Measurements from ENCODE around the gene HOXC11. TPM values are rescaled to one million over a fixed set of nuclear protein-coding genes. Genes with fewer than 3 reads are reported as not detected.

HOXC11 gene
- total and polyA plus RNA-seq, 2 experiments from 2014 or later, result not detected

DNA sequence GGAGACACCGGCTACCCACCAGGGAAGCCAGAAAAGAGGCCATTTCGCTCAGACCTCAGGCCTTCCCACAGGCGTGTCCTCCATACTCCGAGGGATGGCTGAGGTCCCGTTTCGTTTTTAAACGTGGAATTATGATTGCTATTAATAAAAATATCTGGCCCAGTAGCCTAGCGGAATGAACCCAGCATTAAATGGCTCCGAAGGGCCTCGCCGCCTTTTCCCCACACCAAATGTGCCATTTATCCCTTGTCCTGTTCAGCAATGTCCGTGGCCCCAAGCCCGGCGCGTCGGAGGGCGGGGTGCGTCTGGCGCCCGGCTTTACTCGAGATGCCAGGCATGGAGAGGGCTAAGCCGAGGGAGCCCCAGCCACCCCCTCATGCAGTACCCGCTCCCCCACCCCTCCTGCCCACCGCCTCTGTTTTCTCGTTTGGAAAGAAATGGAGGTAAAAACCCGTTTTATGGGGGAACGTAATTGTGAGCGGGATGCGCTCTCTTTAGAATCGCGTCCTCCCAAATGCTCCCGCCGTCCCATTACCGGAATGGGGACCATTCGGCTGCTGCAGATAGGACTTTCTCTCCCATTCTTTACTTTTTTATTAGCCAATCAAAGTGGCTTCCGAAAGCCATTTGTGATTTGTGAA, 41.6 kb downstream of the HOXC11 start:
- Mint-ChIP-seq H3K27ac (no peak overlapping the region), H3K9me3 (no peaks in the 10 kb centered on the region), H3K4me1 (peaks cover 37% of the 10 kb centered on the region), H3K27me3 (ENCODE audit: insufficient read depth, low read depth, poor library complexity) (peaks cover 98% of the 10 kb centered on the region), H3K36me3 (ENCODE audit: low read depth) (no peaks in the 10 kb centered on the region), H3K4me3 (no peak overlapping the region)
- no peak overlapping the region for H2AFZ ChIP-seq
- no peaks in the 10 kb centered on the region for H3K36me3 ChIP-seq (ENCODE audit: insufficient read depth)
- H3K79me2 ChIP-seq (replicated peaks; ENCODE audit: insufficient read depth), result no peaks in the 10 kb centered on the region
- no peaks in the 10 kb centered on the region for H3K9me2 ChIP-seq (ENCODE audit: insufficient read depth)
- DNase-seq (ENCODE audit: low spot score) (no peak), ATAC-seq (no peak)
- H4K20me1 ChIP-seq (replicated peaks; ENCODE audit: insufficient read depth), result peaks cover 20% of the 10 kb centered on the region
- TF ChIP-seq, protein P1, sequence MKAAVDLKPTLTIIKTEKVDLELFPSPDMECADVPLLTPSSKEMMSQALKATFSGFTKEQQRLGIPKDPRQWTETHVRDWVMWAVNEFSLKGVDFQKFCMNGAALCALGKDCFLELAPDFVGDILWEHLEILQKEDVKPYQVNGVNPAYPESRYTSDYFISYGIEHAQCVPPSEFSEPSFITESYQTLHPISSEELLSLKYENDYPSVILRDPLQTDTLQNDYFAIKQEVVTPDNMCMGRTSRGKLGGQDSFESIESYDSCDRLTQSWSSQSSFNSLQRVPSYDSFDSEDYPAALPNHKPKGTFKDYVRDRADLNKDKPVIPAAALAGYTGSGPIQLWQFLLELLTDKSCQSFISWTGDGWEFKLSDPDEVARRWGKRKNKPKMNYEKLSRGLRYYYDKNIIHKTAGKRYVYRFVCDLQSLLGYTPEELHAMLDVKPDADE (IDR thresholded peaks at IDR 0.05), result no peak
- TF ChIP-seq, protein P2, sequence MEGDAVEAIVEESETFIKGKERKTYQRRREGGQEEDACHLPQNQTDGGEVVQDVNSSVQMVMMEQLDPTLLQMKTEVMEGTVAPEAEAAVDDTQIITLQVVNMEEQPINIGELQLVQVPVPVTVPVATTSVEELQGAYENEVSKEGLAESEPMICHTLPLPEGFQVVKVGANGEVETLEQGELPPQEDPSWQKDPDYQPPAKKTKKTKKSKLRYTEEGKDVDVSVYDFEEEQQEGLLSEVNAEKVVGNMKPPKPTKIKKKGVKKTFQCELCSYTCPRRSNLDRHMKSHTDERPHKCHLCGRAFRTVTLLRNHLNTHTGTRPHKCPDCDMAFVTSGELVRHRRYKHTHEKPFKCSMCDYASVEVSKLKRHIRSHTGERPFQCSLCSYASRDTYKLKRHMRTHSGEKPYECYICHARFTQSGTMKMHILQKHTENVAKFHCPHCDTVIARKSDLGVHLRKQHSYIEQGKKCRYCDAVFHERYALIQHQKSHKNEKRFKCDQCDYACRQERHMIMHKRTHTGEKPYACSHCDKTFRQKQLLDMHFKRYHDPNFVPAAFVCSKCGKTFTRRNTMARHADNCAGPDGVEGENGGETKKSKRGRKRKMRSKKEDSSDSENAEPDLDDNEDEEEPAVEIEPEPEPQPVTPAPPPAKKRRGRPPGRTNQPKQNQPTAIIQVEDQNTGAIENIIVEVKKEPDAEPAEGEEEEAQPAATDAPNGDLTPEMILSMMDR (conservative IDR thresholded peaks at IDR 0.05; ENCODE audit: low read depth in 2 of 2), result no peak
- peak; percentile 90 for TF ChIP-seq EZH2 (IDR thresholded peaks at IDR 0.05; ENCODE audit: low read depth, unreplicated experiment)
- TF ChIP-seq, protein P3, sequence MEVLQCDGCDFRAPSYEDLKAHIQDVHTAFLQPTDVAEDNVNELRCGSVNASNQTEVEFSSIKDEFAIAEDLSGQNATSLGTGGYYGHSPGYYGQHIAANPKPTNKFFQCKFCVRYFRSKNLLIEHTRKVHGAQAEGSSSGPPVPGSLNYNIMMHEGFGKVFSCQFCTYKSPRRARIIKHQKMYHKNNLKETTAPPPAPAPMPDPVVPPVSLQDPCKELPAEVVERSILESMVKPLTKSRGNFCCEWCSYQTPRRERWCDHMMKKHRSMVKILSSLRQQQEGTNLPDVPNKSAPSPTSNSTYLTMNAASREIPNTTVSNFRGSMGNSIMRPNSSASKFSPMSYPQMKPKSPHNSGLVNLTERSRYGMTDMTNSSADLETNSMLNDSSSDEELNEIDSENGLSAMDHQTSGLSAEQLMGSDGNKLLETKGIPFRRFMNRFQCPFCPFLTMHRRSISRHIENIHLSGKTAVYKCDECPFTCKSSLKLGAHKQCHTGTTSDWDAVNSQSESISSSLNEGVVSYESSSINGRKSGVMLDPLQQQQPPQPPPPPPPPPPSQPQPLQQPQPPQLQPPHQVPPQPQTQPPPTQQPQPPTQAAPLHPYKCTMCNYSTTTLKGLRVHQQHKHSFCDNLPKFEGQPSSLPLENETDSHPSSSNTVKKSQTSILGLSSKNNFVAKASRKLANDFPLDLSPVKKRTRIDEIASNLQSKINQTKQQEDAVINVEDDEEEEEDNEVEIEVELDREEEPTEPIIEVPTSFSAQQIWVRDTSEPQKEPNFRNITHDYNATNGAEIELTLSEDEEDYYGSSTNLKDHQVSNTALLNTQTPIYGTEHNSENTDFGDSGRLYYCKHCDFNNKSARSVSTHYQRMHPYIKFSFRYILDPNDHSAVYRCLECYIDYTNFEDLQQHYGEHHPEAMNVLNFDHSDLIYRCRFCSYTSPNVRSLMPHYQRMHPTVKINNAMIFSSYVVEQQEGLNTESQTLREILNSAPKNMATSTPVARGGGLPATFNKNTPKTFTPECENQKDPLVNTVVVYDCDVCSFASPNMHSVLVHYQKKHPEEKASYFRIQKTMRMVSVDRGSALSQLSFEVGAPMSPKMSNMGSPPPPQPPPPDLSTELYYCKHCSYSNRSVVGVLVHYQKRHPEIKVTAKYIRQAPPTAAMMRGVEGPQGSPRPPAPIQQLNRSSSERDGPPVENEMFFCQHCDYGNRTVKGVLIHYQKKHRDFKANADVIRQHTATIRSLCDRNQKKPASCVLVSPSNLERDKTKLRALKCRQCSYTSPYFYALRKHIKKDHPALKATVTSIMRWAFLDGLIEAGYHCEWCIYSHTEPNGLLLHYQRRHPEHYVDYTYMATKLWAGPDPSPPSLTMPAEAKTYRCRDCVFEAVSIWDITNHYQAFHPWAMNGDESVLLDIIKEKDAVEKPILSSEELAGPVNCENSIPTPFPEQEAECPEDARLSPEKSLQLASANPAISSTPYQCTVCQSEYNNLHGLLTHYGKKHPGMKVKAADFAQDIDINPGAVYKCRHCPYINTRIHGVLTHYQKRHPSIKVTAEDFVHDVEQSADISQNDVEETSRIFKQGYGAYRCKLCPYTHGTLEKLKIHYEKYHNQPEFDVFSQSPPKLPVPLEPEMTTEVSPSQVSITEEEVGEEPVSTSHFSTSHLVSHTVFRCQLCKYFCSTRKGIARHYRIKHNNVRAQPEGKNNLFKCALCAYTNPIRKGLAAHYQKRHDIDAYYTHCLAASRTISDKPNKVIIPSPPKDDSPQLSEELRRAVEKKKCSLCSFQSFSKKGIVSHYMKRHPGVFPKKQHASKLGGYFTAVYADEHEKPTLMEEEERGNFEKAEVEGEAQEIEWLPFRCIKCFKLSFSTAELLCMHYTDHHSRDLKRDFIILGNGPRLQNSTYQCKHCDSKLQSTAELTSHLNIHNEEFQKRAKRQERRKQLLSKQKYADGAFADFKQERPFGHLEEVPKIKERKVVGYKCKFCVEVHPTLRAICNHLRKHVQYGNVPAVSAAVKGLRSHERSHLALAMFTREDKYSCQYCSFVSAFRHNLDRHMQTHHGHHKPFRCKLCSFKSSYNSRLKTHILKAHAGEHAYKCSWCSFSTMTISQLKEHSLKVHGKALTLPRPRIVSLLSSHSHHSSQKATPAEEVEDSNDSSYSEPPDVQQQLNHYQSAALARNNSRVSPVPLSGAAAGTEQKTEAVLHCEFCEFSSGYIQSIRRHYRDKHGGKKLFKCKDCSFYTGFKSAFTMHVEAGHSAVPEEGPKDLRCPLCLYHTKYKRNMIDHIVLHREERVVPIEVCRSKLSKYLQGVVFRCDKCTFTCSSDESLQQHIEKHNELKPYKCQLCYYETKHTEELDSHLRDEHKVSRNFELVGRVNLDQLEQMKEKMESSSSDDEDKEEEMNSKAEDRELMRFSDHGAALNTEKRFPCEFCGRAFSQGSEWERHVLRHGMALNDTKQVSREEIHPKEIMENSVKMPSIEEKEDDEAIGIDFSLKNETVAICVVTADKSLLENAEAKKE (CRISPR knock-in tag; IDR thresholded peaks at IDR 0.05), result no peak
- peak; percentile 96 for TF ChIP-seq EZH2phosphoT487 (IDR thresholded peaks at IDR 0.05; ENCODE audit: unreplicated experiment)
- TF ChIP-seq NANOG (IDR thresholded peaks at IDR 0.05; ENCODE audit: borderline replicate concordance), result no peak
- no peak for TF ChIP-seq CREB1 (CRISPR knock-in tag; IDR thresholded peaks at IDR 0.05; ENCODE audit: low read depth)
- TF ChIP-seq POLR2AphosphoS5 (IDR thresholded peaks at IDR 0.05; ENCODE audit: low read depth), result no peak
- peaks cover 27% of the 10 kb centered on the region for H3F3A ChIP-seq (replicated peaks; ENCODE audit: low read depth)
- no peak overlapping the region for H3K27ac ChIP-seq (ENCODE audit: low read depth)
- peaks cover 100% of the 10 kb centered on the region for H3K27me3 ChIP-seq (ENCODE audit: insufficient read depth)
- H3K4me2 ChIP-seq, result peak overlapping the region; percentile 43; the same call in 1 of the 2 replicates
- peaks cover 62% of the 10 kb centered on the region for H3K4me1 ChIP-seq (ENCODE audit: insufficient read depth)
- H3K4me3 ChIP-seq, result no peak overlapping the region

Data from GM23338 (cell line).